HL-60 (cell line): ENCODE results near the gene SERPINA6.
"Not testable (repeated sequence)": the region's sequence is repeated elsewhere in the genome, so short reads cannot be mapped to it uniquely, and the experiment has no call there.

Experiments
- DNase-seq, 2 experiments: peaks; one replicate each; pipeline ENCODE4 v3.0.0-alpha.2; 2010 to 2020; ENCODE audit warnings: low read depth in 1 of 2, low spot score in 1 of 2
- H3K27ac ChIP-seq: fragments of 250-450 bp; sonication (Bioruptor Pico); replicated peaks from 2 replicates; pipeline ENCODE4 v1.5.1; 2020; ENCODE audit warnings: mild to moderate bottlenecking, moderate library complexity
- H3K27me3 ChIP-seq: fragments of 250-450 bp; sonication (Bioruptor Pico); 2 replicates; pipeline ENCODE4 v1.5.1; 2021; ENCODE audit warnings: mild to moderate bottlenecking, moderate library complexity; ENCODE audit not compliant: insufficient read depth, poor library complexity, severe bottlenecking
- H3K4me3 ChIP-seq: replicated peaks from 2 replicates; pipeline ENCODE4 v1.5.1; 2011; ENCODE audit warnings: mild to moderate bottlenecking, control low read depth, low read length; ENCODE audit not compliant: insufficient read depth
- CTCF ChIP-seq: IDR thresholded peaks from one replicate; pipeline ENCODE4 v1.5.1; 2011; ENCODE audit warnings: low read length, control low read depth, inconsistent platforms; ENCODE audit not compliant: insufficient read depth
- GABPA ChIP-seq: IDR thresholded peaks from 2 replicates; pipeline ENCODE4 v1.6.1; 2012; ENCODE audit warnings: low read depth
- POLR2AphosphoS5 ChIP-seq: IDR thresholded peaks from 2 replicates; pipeline ENCODE4 v1.6.1; 2012; ENCODE audit warnings: low read depth
- REST ChIP-seq: IDR thresholded peaks from 2 replicates; pipeline ENCODE4 v1.6.1; 2012; ENCODE audit warnings: low read depth; ENCODE audit not compliant: insufficient replicate concordance
- SPI1 ChIP-seq: IDR thresholded peaks from 2 replicates; pipeline ENCODE4 v1.6.1; 2012; ENCODE audit warnings: low read depth, mild to moderate bottlenecking, borderline replicate concordance
- long read RNA-seq: library from polyadenylated mRNA; unstranded; transcript quantifications from one replicate; pipeline ENCODE4 v2.0.0, GENCODE V29; 2020

Gene SERPINA6
- long read RNA-seq, result 0 reads

- Histone ChIP-seq H3K27ac (no peak within 1 kb of the TSS), H3K4me3 (no peak within 1 kb of the TSS), H3K27me3 (no peaks in the 10 kb centered on the region)
- DNase-seq, result no peak
- TF ChIP-seq SPI1 (no peak), REST (no peak), CTCF (no peak), POLR2AphosphoS5 (no peak), GABPA (no peak)
These were observed at the start of gene SERPINA6 for GRCh38 chr14:94322648-94323570. TSS of gene SERPINA6 (minus strand) at chr14:94323336. CDS start at chr14:94314648, 8,688 bp downstream.

GRCh38 chr14:94372021-94372605 is 49.0 kb upstream of the SERPINA6 start:
- DNase-seq, result no peak
- Histone ChIP-seq H3K4me3 (no peak overlapping the region), H3K27me3 (no peaks in the 10 kb centered on the region), H3K27ac (no peak overlapping the region)
- TF ChIP-seq GABPA (no peak), POLR2AphosphoS5 (no peak), SPI1 (no peak), CTCF (no peak), REST (no peak)

GRCh38 chr14:94370524-94370910 is 47.4 kb upstream of the SERPINA6 start:
- Histone ChIP-seq H3K27ac (no peak overlapping the region), H3K27me3 (no peaks in the 10 kb centered on the region), H3K4me3 (no peak overlapping the region)
- no peak for TF ChIP-seq POLR2AphosphoS5
- DNase-seq, result no peak

GRCh38 chr14:94369766-94370523 is 46.8 kb upstream of the SERPINA6 start:
- H3K27me3 ChIP-seq, H3K4me3 ChIP-seq, H3K27ac ChIP-seq, DNase-seq: not testable (repeated sequence)
